ENCODE measurements around the gene FUT7.
"Not testable (repeated sequence)": the region's sequence is repeated elsewhere in the genome, so short reads cannot be mapped to it uniquely, and the experiment has no call there.

Gene FUT7

DNA sequence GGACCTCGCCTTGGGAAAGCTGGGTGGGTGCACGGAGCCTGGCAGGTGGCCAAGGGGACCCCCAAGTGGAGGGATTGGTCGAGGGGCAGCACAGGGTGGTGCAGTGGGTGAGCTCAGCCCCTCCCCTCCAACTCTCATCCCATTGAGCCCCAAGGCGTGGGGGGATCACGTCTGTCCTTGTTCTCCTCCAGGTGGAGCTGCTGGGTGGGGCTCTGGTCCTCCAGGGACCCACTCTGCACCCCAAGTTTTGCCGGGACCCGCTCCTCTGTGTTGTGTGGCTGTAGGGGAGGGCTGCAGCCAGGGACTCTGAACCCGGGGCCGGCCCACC, 3.6 kb upstream of the FUT7 start:
- no peak overlapping the region for H3K4me3 ChIP-seq (ENCODE audit: low read depth, low read length)
- H3K9me3 ChIP-seq, result no peaks in the 10 kb centered on the region
- H3K27me3 ChIP-seq, result no peaks in the 10 kb centered on the region
- no peak for DNase-seq
- TF ChIP-seq, protein P1, sequence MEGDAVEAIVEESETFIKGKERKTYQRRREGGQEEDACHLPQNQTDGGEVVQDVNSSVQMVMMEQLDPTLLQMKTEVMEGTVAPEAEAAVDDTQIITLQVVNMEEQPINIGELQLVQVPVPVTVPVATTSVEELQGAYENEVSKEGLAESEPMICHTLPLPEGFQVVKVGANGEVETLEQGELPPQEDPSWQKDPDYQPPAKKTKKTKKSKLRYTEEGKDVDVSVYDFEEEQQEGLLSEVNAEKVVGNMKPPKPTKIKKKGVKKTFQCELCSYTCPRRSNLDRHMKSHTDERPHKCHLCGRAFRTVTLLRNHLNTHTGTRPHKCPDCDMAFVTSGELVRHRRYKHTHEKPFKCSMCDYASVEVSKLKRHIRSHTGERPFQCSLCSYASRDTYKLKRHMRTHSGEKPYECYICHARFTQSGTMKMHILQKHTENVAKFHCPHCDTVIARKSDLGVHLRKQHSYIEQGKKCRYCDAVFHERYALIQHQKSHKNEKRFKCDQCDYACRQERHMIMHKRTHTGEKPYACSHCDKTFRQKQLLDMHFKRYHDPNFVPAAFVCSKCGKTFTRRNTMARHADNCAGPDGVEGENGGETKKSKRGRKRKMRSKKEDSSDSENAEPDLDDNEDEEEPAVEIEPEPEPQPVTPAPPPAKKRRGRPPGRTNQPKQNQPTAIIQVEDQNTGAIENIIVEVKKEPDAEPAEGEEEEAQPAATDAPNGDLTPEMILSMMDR (IDR thresholded peaks at IDR 0.05; ENCODE audit: low read depth, low read length), result no peak
- H3K36me3 ChIP-seq, result peaks cover 19% of the 10 kb centered on the region
- peaks cover 2% of the 10 kb centered on the region; the same call in 1 of the 2 replicates for H3K4me1 ChIP-seq

DNA sequence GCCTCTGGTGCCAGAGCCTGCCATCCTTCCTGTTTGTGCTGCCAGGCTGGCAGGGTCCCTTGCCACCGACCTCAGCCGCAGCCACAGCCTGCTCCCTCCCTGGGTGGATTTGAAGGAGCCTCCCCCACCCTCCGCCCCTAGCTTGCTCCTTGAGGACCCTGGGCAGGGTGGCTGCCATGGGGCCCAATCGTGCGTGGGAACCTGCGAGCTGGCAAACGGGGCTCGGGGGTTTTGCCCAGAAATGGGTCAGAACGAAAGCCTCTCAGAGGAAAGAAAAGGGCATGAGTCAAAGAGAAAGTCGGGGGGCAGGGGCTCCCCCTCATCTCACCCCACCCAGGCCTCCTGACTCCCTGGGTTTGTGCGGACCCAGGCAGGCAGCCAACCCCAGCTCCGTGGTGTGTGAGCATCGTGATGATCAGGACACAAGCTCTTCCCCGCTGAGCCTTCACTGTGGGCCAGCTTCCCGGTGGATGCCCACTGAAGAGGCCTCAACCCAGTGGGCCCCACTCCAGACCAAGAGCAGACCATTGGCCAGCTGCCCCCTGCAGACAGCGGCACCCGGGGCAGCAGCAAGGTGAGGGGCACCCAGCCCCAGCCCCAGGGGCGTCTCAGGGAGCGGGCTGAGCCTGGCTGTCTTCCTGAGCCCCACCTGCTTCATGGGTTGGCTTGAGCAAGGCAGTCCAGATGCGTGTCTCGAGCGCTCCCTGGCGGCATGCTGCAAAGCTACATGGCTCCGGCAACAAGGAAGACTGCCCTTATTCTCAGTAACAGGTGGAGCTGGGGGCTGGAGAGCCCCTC, 3.0 kb upstream of the FUT7 start:
- TF ChIP-seq, protein P1 (IDR thresholded peaks at IDR 0.05; ENCODE audit: low read depth, low read length), result peak; percentile 95
- Histone ChIP-seq H3K4me1 (peaks cover 2% of the 10 kb centered on the region; the same call in 1 of the 2 replicates), H3K27me3 (no peaks in the 10 kb centered on the region), H3K4me3 (ENCODE audit: low read depth, low read length) (peak overlapping the region; percentile 17; the same call in 1 of the 2 replicates), H3K9me3 (no peaks in the 10 kb centered on the region), H3K36me3 (peaks cover 16% of the 10 kb centered on the region)
- DNase-seq, result peak; percentile 90

DNA sequence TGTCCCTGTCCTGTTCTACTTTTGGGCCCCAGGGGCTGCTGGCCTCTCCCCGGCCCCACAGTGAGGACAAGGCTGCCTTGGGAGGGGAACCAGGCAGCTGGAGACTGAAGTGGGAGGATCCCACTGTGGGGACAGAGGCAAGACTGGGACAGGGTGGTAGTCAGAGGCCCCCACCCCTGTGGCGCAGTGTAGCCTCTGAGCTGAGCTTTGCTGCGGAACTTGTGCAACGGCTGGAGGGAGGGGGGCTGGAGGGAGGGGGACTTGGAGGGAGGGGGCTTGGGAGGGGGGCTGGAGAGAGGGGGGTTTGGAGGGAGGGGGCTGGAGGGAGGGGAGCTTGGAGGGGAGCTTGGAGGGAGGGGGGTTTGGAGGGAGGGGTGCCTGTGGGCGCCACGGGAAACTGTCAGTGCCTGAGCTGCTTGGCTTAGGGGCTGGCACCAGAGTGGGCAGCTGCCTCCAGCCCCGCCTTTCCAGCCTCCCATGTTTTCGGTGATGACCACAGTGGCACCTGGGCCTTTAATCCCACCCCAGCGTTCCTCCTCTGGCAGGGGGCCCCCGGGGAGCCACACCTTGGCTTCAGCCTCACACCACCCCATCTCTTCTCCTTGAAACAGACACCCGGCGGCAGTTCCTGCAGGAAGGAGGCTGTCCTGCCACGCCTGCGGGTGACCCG, 2.3 kb upstream of the FUT7 start:
- H3K9me3 ChIP-seq, result no peaks in the 10 kb centered on the region
- H3K4me3 ChIP-seq (ENCODE audit: low read depth, low read length), result no peak overlapping the region
- TF ChIP-seq, protein P1 (IDR thresholded peaks at IDR 0.05; ENCODE audit: low read depth, low read length), result no peak
- peaks cover 9% of the 10 kb centered on the region for H3K36me3 ChIP-seq
- no peaks in the 10 kb centered on the region for H3K27me3 ChIP-seq
- DNase-seq, result no peak
- peaks cover 2% of the 10 kb centered on the region; the same call in 1 of the 2 replicates for H3K4me1 ChIP-seq

DNA sequence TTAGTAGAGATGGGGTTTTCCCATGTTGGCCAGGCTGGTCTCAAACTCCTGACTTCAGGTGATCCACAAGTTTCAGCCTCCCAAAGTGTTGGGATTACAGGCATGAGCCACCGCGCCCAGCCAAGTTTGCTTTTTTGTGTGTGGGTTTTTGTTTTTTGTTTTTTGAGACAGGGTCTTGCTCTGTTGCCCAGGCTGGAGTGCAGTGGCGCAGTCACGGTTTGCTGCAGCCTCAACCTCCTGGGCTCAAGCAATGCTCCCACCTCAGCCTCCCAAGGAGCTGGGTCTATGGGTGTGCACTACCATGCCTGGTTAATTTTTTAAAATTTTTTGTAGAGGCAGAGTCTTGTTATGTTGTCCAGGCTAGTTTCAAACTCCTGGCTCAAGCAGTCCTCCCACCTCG, 1.6 kb upstream of the FUT7 start:
- H3K4me3 ChIP-seq (ENCODE audit: low read depth, low read length); H3K27me3 ChIP-seq; H3K9me3 ChIP-seq; H3K36me3 ChIP-seq; H3K4me1 ChIP-seq; DNase-seq: not testable (repeated sequence)

DNA sequence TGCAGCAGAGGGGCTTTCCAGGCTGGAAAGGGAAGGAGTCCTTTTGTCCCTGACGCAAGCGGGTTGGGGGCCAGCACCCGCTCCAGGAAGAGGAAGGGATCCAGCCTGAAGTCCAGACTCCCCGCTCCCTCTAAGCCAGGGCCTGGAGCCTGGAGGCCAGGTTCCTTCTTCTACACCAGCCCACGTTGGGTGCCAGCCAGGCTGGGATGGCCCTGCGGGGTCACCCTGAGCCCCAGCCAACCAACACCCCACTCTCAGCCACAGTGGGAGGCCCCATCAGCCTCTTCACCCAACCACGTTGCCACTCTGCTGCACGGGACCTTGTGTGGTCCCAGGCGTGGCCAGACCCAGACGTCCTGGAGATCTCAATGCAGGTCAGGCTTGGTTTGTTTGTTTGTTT, 970 bp upstream of the FUT7 start:
- Histone ChIP-seq H3K27me3 (no peaks in the 10 kb centered on the region), H3K36me3 (peaks cover 2% of the 10 kb centered on the region; the same call in 1 of the 2 replicates), H3K4me1 (peaks cover 2% of the 10 kb centered on the region; the same call in 1 of the 2 replicates), H3K9me3 (no peaks in the 10 kb centered on the region), H3K4me3 (ENCODE audit: low read depth, low read length) (no peak overlapping the region)
- no peak for DNase-seq
- TF ChIP-seq, protein P1 (IDR thresholded peaks at IDR 0.05; ENCODE audit: low read depth, low read length), result no peak

DNA sequence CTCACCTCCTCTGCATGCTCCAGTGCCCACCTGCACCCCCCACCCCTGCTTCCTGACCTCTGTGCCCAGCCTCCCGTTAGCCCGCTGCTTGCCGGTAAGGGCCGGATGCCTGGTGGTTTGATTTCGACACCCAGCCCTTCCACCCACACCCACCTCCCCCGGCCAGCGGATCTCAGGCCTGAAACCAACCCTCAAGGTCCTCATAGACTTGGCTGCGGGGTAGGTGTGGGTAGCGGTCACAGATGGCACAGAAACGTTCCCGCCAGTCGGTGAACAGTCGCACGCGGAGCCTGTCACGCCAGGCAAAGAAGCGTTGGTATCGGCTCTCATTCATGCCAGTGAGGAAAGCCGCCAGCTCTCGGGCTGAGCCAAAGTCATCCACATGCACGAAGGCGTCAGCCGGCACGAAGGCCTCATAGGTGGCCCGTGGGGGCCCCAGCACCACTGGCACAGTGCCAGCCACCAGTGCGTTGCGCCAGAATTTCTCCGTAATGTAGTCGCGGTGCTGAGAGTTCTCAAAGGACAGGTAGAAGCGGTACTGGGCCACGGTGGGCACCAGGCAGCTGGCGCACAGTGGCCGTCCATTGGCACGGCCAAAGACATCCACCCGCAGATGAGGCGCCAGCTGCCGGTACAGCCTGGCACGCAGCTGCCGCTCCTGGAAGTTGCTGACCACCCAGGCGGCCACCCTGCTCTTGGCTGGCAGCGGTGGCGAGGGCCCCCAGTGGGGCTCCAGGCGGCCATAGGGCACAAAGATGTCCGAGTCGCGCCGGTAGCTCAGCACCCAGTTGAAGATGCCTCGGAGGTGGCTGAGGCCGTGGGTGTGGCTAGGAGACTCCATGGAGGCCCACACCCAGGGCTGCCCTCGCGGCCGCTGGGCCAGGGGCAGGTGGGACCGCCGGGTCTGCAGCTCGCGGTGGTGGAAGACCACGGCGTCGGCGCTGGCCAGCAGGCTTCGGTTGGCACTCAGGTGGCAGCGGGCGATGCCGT, 1.1 kb downstream of the FUT7 start:
- no peak for DNase-seq
- H3K9me3 ChIP-seq, result no peaks in the 10 kb centered on the region
- TF ChIP-seq, protein P1 (IDR thresholded peaks at IDR 0.05; ENCODE audit: low read depth, low read length), result no peak
- H3K4me3 ChIP-seq (ENCODE audit: low read depth, low read length), result no peak overlapping the region
- H3K27me3 ChIP-seq, result no peaks in the 10 kb centered on the region
- peaks cover 18% of the 10 kb centered on the region for H3K4me1 ChIP-seq
- H3K36me3 ChIP-seq, result no peaks in the 10 kb centered on the region
